Liver (tissue), 9 donors: ENCODE results near the gene MYO16. TPM values are rescaled to one million over a fixed set of nuclear protein-coding genes. Genes with fewer than 3 reads are reported as not detected.

Experiments used
- DNase-seq: peaks from one replicate; pipeline ENCODE4 v3.0.0-alpha.2; 2017; ENCODE audit warnings: low spot score
- H3K27ac ChIP-seq, 2 donors: one replicate each; pipeline ENCODE4 v1.7.0; 2013; ENCODE audit warnings: inconsistent platforms in 2 of 2, low read length in 2 of 2, control low read depth in 1 of 2, low read depth in 1 of 2, mild to moderate bottlenecking in 1 of 2
- H3K27me3 ChIP-seq, 4 donors: one replicate each; pipeline versions ENCODE4 v1.6.1 to v1.7.0; 2013; ENCODE audit warnings: low read length in 3 of 4, inconsistent platforms in 1 of 4, mild to moderate bottlenecking in 1 of 4, moderate library complexity in 1 of 4; ENCODE audit not compliant: control insufficient read depth in 4 of 4, insufficient read depth in 4 of 4
- H3K36me3 ChIP-seq, 4 donors: one replicate each; pipeline versions ENCODE4 v1.6.1 to v1.7.0; 2013; ENCODE audit warnings: low read length in 3 of 4, mild to moderate bottlenecking in 3 of 4, low read depth in 1 of 4, moderate library complexity in 1 of 4; ENCODE audit not compliant: control insufficient read depth in 4 of 4, insufficient read depth in 3 of 4
- H3K4me1 ChIP-seq, 4 donors: one replicate each; pipeline versions ENCODE4 v1.6.1 to v1.7.0; 2013; ENCODE audit warnings: low read length in 3 of 4, mild to moderate bottlenecking in 3 of 4, moderate library complexity in 1 of 4; ENCODE audit not compliant: control insufficient read depth in 4 of 4, insufficient read depth in 4 of 4
- H3K4me3 ChIP-seq, 3 donors: one replicate each; pipeline versions ENCODE4 v1.6.1 to v1.7.0; 2013; ENCODE audit warnings: low read length in 3 of 3, control low read depth in 1 of 3, low read depth in 1 of 3, mild to moderate bottlenecking in 1 of 3
- H3K9ac ChIP-seq, 2 donors: one replicate each; pipeline ENCODE4 v1.7.0; 2013; ENCODE audit warnings: low read length in 2 of 2, mild to moderate bottlenecking in 2 of 2, moderate library complexity in 2 of 2, control low read depth in 1 of 2, low read depth in 1 of 2
- H3K9me3 ChIP-seq, 4 donors: one replicate each; pipeline versions ENCODE4 v1.6.1 to v1.7.0; 2013; ENCODE audit warnings: low read length in 3 of 4; ENCODE audit not compliant: control insufficient read depth in 4 of 4
- EGR1 ChIP-seq, 2 donors: IDR thresholded peaks; 2 replicates each; pipeline ENCODE4 v1.6.1; 2016 to 2018; ENCODE audit warnings: antibody characterized with exemption in 2 of 2, low read depth in 2 of 2
- FOXA1 ChIP-seq: IDR thresholded peaks from 2 replicates; pipeline ENCODE4 v1.6.1; 2016; ENCODE audit warnings: antibody characterized with exemption
- FOXA2 ChIP-seq: IDR thresholded peaks from 2 replicates; pipeline ENCODE4 v1.6.1; 2016; ENCODE audit warnings: antibody characterized with exemption
- GABPA ChIP-seq, 2 donors: IDR thresholded peaks in 1 of 2; conservative IDR thresholded peaks in 1 of 2; 2 replicates each; pipeline ENCODE4 v1.6.1; 2016; ENCODE audit warnings: antibody characterized with exemption in 2 of 2, mild to moderate bottlenecking in 1 of 2, moderate library complexity in 1 of 2
- HNF4A ChIP-seq, 2 donors: conservative IDR thresholded peaks; 2 replicates each; pipeline ENCODE4 v1.6.1; 2016; ENCODE audit warnings: antibody characterized with exemption in 2 of 2, mild to moderate bottlenecking in 2 of 2
- HNF4G ChIP-seq: IDR thresholded peaks from 2 replicates; pipeline ENCODE4 v1.6.1; 2016; ENCODE audit warnings: antibody characterized with exemption
- JUND ChIP-seq, 2 donors: IDR thresholded peaks; 2 replicates each; pipeline ENCODE4 v1.6.1; 2016; ENCODE audit warnings: antibody characterized with exemption in 2 of 2
- NR2F2 ChIP-seq: IDR thresholded peaks from 2 replicates; pipeline ENCODE4 v1.6.1; 2016; ENCODE audit warnings: antibody characterized with exemption
- RAD21 ChIP-seq, 2 donors: IDR thresholded peaks; 2 replicates each; pipeline ENCODE4 v1.6.1; 2016; ENCODE audit warnings: antibody characterized with exemption in 2 of 2, mild to moderate bottlenecking in 2 of 2
- RXRA ChIP-seq, 2 donors: IDR thresholded peaks; 2 replicates each; pipeline ENCODE4 v1.6.1; 2017 to 2018; ENCODE audit warnings: antibody characterized with exemption in 2 of 2, mild to moderate bottlenecking in 1 of 2
- SP1 ChIP-seq: IDR thresholded peaks from 2 replicates; pipeline ENCODE4 v1.6.1; 2018; ENCODE audit warnings: antibody characterized with exemption, mild to moderate bottlenecking
- TAF1 ChIP-seq: conservative IDR thresholded peaks from 2 replicates; pipeline ENCODE4 v1.6.1; 2016; ENCODE audit warnings: antibody characterized with exemption, mild to moderate bottlenecking
- YY1 ChIP-seq: IDR thresholded peaks from 2 replicates; pipeline ENCODE4 v1.6.1; 2016; ENCODE audit warnings: antibody characterized with exemption, mild to moderate bottlenecking
- WGBS: extraction: QIAGEN DNeasy Blood & Tissue Kit; methylation state at CpG from one replicate; pipeline ENCODE4 v1.1.7; 2013; 5-methylcytosine and 5-hydroxymethylcytosine counted together
- polyA plus RNA-seq, 2 donors: library from polyadenylated mRNA; stranded (reverse) in 1 of 2; unstranded in 1 of 2; fragments of 200-250 nt in 1 of 2; fragments of >200 nt in 1 of 2; fragmentation: Nextera tagmentation in 1 of 2; extraction: Ambion mirVana in 1 of 2; gene quantifications; one replicate each; pipeline versions ENCODE4 v1.2.1 to v1.2.3, GENCODE V29; 2013 to 2015
- total RNA-seq, 2 donors: library from RNA; depleted of rRNA; stranded (reverse); fragments of >200 nt; gene quantifications; one replicate each; pipeline ENCODE4 v1.2.3, GENCODE V29; 2014
- TF ChIP-seq, protein P1 (sequence below): IDR thresholded peaks from 2 replicates; pipeline ENCODE4 v1.6.1; 2016; ENCODE audit warnings: antibody characterized with exemption
- TF ChIP-seq, protein P2 (sequence below): fragments of 150-350 bp; IDR thresholded peaks from 2 replicates; pipeline ENCODE4 v1.5.1; 2017; ENCODE audit warnings: improper control_type of control experiment, low read depth, low read length; ENCODE audit not compliant: missing input control
- TF ChIP-seq, protein P3 (sequence below): IDR thresholded peaks from 2 replicates; pipeline ENCODE4 v1.6.1; 2016; ENCODE audit warnings: antibody characterized with exemption, mild to moderate bottlenecking
- TF ChIP-seq, protein P4 (sequence below): IDR thresholded peaks from 2 replicates; pipeline ENCODE4 v1.6.1; 2016; ENCODE audit warnings: antibody characterized with exemption
- TF ChIP-seq, protein P5 (sequence below): IDR thresholded peaks from 2 replicates; pipeline ENCODE4 v1.6.1; 2016; ENCODE audit warnings: antibody characterized with exemption
- donor health status: healthy.
- donor health status: healthy.
- donor health status: healthy.
- donor health status: healthy.
- donor health status: healthy.

MYO16 gene
- total and polyA plus RNA-seq, 4 donors, result 0.37 to 1.1 (median 0.68) TPM

DNA sequence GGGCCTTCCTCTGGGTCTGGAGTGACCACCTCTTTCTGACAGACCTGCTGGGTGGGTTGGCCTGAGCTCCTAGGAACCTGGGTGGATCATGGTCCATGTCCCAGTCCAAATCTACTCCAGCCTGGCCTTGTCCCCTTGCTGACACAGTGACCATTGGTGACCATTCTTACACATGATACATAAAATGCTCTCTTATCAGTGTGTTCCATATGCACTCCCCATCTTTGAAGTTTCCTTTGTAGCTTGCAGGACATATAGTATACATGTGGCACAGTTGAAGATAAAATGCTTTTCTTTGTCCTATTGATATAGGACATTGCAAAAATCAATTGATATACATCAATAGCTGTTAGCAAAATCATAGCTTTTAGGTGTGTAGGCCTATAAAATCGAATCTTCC is 291.8 kb downstream of the MYO16 start:
- Histone ChIP-seq H3K36me3 (no peaks in the 10 kb centered on the region), H3K4me3 (no peak overlapping the region), H3K4me1 (peaks cover 0 to 21% (median 4%) of the 10 kb centered on the region in 4 donors), H3K27ac (no peak overlapping the region), H3K9me3 (no peaks in the 10 kb centered on the region), H3K27me3 (no peaks in the 10 kb centered on the region), H3K9ac (no peak overlapping the region)
- no peak for DNase-seq
- WGBS, result 79% methylated on average over 1 of the region's 1 CpG
- TF ChIP-seq, protein P1, sequence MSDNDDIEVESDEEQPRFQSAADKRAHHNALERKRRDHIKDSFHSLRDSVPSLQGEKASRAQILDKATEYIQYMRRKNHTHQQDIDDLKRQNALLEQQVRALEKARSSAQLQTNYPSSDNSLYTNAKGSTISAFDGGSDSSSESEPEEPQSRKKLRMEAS, result no peak
- TF ChIP-seq TAF1 (no peak), EGR1 (IDR thresholded peaks at IDR 0.05; ENCODE audit: low read depth in 2 of 2) (no peak), FOXA1 (no peak), NR2F2 (no peak), RXRA (IDR thresholded peaks at IDR 0.05) (no peak), RAD21 (IDR thresholded peaks at IDR 0.05) (no peak), GABPA (IDR thresholded peaks at IDR 0.05 in 1 of 2, conservative IDR thresholded peaks at IDR 0.05 in 1 of 2) (no peak), JUND (IDR thresholded peaks at IDR 0.05) (no peak), SP1 (no peak), HNF4A (conservative IDR thresholded peaks at IDR 0.05) (no peak), FOXA2 (no peak), HNF4G (no peak), YY1 (no peak)
- TF ChIP-seq, protein P2, sequence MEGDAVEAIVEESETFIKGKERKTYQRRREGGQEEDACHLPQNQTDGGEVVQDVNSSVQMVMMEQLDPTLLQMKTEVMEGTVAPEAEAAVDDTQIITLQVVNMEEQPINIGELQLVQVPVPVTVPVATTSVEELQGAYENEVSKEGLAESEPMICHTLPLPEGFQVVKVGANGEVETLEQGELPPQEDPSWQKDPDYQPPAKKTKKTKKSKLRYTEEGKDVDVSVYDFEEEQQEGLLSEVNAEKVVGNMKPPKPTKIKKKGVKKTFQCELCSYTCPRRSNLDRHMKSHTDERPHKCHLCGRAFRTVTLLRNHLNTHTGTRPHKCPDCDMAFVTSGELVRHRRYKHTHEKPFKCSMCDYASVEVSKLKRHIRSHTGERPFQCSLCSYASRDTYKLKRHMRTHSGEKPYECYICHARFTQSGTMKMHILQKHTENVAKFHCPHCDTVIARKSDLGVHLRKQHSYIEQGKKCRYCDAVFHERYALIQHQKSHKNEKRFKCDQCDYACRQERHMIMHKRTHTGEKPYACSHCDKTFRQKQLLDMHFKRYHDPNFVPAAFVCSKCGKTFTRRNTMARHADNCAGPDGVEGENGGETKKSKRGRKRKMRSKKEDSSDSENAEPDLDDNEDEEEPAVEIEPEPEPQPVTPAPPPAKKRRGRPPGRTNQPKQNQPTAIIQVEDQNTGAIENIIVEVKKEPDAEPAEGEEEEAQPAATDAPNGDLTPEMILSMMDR, result no peak
- TF ChIP-seq, protein P3, sequence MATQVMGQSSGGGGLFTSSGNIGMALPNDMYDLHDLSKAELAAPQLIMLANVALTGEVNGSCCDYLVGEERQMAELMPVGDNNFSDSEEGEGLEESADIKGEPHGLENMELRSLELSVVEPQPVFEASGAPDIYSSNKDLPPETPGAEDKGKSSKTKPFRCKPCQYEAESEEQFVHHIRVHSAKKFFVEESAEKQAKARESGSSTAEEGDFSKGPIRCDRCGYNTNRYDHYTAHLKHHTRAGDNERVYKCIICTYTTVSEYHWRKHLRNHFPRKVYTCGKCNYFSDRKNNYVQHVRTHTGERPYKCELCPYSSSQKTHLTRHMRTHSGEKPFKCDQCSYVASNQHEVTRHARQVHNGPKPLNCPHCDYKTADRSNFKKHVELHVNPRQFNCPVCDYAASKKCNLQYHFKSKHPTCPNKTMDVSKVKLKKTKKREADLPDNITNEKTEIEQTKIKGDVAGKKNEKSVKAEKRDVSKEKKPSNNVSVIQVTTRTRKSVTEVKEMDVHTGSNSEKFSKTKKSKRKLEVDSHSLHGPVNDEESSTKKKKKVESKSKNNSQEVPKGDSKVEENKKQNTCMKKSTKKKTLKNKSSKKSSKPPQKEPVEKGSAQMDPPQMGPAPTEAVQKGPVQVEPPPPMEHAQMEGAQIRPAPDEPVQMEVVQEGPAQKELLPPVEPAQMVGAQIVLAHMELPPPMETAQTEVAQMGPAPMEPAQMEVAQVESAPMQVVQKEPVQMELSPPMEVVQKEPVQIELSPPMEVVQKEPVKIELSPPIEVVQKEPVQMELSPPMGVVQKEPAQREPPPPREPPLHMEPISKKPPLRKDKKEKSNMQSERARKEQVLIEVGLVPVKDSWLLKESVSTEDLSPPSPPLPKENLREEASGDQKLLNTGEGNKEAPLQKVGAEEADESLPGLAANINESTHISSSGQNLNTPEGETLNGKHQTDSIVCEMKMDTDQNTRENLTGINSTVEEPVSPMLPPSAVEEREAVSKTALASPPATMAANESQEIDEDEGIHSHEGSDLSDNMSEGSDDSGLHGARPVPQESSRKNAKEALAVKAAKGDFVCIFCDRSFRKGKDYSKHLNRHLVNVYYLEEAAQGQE, result no peak
- TF ChIP-seq, protein P4, sequence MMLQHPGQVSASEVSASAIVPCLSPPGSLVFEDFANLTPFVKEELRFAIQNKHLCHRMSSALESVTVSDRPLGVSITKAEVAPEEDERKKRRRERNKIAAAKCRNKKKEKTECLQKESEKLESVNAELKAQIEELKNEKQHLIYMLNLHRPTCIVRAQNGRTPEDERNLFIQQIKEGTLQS, result no peak
- TF ChIP-seq, protein P5, sequence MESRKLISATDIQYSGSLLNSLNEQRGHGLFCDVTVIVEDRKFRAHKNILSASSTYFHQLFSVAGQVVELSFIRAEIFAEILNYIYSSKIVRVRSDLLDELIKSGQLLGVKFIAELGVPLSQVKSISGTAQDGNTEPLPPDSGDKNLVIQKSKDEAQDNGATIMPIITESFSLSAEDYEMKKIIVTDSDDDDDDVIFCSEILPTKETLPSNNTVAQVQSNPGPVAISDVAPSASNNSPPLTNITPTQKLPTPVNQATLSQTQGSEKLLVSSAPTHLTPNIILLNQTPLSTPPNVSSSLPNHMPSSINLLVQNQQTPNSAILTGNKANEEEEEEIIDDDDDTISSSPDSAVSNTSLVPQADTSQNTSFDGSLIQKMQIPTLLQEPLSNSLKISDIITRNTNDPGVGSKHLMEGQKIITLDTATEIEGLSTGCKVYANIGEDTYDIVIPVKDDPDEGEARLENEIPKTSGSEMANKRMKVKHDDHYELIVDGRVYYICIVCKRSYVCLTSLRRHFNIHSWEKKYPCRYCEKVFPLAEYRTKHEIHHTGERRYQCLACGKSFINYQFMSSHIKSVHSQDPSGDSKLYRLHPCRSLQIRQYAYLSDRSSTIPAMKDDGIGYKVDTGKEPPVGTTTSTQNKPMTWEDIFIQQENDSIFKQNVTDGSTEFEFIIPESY, result no peak
